Fibroblast of the aortic adventitia (primary cell): Measurements from ENCODE around the gene CNTROB. TPM values are rescaled to one million over a fixed set of nuclear protein-coding genes. Genes with fewer than 3 reads are reported as not detected.
A peak's percentile ranks its signal among the peaks of the same experiment; 100 is the strongest.

Experiments
- DNase-seq: peaks from one replicate; pipeline ENCODE4 v3.0.0-alpha.2; 2010; ENCODE audit warnings: low read depth
- H3K4me3 ChIP-seq: 2 replicates; pipeline ENCODE4 v1.5.1; 2011; ENCODE audit warnings: low read depth, mild to moderate bottlenecking, control low read depth, low read length, moderate library complexity
- total RNA-seq: library from RNA; depleted of rRNA; stranded (reverse); fragments of >200 nt; gene quantifications from 2 replicates; pipeline ENCODE4 v1.2.3, GENCODE V29; 2012; ENCODE audit warnings: low replicate concordance
- TF ChIP-seq, protein P1 (sequence below): IDR thresholded peaks from 2 replicates; pipeline ENCODE4 v1.5.1; 2011; ENCODE audit warnings: mild to moderate bottlenecking, low read length, control low read depth, inconsistent platforms; ENCODE audit not compliant: insufficient read depth

CNTROB gene
- total RNA-seq, 1 donor = 31.4 TPM

DNA sequence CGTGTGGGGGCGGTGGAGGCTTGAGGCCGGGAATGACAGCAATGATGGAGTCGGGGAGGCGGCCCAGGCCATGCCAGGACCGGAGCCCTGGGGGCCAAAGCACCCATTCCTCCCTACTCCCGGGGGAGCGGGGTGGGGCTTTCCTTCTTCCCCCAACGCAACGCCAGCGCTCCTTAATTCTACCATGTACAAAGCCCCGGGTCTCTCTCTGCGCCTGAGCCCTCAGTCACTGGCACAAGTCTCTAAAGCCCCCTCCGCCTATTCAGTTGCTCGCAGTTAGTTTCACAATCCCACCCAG lies 15.7 kb upstream of the CNTROB start:
- TF ChIP-seq, protein P1, sequence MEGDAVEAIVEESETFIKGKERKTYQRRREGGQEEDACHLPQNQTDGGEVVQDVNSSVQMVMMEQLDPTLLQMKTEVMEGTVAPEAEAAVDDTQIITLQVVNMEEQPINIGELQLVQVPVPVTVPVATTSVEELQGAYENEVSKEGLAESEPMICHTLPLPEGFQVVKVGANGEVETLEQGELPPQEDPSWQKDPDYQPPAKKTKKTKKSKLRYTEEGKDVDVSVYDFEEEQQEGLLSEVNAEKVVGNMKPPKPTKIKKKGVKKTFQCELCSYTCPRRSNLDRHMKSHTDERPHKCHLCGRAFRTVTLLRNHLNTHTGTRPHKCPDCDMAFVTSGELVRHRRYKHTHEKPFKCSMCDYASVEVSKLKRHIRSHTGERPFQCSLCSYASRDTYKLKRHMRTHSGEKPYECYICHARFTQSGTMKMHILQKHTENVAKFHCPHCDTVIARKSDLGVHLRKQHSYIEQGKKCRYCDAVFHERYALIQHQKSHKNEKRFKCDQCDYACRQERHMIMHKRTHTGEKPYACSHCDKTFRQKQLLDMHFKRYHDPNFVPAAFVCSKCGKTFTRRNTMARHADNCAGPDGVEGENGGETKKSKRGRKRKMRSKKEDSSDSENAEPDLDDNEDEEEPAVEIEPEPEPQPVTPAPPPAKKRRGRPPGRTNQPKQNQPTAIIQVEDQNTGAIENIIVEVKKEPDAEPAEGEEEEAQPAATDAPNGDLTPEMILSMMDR = no peak
- DNase-seq = no peak
- peak overlapping the region; percentile 66 for H3K4me3 ChIP-seq

DNA sequence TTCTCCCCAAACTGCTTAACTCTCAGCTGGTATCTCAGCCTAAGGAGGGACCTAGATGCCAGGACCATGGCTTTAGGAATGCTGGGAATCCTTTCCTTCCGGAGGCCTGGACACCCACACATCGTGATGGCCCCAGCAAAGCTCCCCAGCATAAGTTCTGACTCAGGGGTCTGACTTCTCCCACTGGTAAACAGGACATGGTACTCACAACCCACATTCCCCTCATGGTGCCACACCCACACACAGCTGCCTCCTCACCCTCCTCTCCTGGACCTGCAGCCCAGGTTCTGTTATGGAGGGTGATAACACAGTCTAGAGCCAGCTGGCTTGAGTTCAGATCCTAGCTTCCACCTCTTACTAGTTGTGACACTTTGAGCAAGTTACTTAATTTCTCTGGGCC lies 15.2 kb upstream of the CNTROB start:
- H3K4me3 ChIP-seq = no peak overlapping the region
- TF ChIP-seq, protein P1 = no peak

GRCh38 chr17:7922269-7922844 lies 9.6 kb upstream of the CNTROB start:
- H3K4me3 ChIP-seq = peak overlapping the region; percentile 59
- no peak for DNase-seq
- TF ChIP-seq, protein P1 = no peak

More for the DNA sequence above, 15.2 kb upstream of the CNTROB start:
- DNase-seq = peak; percentile 41

GRCh38 chr17:7922845-7923628 lies 9.0 kb upstream of the CNTROB start:
- TF ChIP-seq, protein P1 = peak; percentile 11
- DNase-seq = peak; percentile 79
- peak overlapping the region; percentile 59 for H3K4me3 ChIP-seq

DNA sequence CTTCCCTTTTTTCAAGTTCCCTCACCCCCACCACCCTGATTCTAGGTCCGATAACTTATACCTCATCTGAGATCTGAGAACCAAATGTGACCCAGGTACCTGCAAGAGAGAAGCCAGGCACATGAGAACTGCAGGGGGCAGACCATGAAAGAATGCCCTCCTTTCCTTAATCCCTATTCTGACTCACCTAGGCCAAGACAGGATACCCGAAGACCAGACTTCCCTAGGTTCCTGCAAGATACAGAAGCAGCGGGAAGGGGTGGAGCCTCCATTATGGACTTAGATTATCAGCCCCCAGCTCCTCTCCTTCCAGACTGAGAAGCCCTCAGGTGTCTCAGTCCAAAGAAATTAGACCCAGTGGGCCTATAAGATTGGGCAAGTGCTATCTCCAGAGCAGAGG lies 4.4 kb upstream of the CNTROB start:
- TF ChIP-seq, protein P1 = no peak
- DNase-seq = no peak
- H3K4me3 ChIP-seq = no peak overlapping the region

DNA sequence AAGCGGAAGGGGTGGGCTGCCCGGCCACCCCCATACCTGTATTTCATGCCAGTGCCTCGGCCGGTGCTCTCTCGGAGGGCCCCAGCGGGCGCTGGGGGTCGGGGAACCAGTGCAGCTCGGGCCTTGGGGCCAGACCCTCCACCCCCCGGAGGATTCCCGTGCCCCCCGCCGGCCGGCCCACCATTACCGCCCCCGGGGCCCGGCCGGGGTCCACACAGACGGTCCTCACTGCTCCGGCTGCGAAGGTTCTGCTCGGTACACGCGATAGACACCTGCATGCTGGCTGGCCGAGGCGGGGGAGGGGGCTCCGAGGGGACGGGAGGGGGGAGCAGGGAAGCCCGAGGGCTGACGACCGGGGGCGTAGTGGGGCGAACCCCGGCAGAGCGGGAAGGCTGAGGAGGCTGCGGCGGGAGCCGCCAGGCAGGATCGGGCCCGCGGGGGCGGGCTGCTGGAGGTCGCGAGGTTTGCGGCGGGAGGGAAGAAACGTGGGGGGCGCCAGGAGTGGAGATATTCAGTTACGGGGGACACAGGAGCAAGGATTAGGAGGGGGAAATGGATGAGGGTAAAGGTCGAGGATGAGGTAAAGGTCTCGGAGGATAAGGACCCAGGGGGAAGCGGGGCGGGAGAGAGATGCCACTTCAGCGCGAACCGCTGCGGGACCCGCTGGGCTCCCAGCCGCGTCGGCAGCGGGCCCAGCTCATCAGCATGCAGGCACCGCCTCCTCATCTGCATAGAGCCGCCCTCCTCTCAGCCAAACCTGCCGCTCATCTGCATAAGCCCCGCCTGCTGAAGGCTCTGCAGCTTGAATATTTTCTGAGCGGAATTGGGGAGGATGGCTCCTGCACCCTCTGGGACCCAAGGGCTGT lies 2.6 kb upstream of the CNTROB start, which contains the start of gene KCNAB3:
KCNAB3 (minus strand) TSS at position 699 of the 866 bp plus-strand sequence; CDS start at position 278, 421 bp downstream.
- H3K4me3 ChIP-seq = peak within 1 kb of the TSS; percentile 53
- TF ChIP-seq, protein P1 = no peak
- DNase-seq = peak; percentile 53
